ENCODE data around the gene TSR3. TPM values are rescaled to one million over a fixed set of nuclear protein-coding genes. Genes with fewer than 3 reads are reported as not detected.

TSR3 gene
- total and polyA plus RNA-seq, 4 donors: 20.3 to 29.9 (median 28.9) TPM

GRCh38 chr16:1383556-1383955 is 31.9 kb upstream of the TSR3 start:
- WGBS: 96% methylated on average over 18 of the region's 18 CpGs
- no peak overlapping the region for H3K27ac ChIP-seq (ENCODE audit: low read depth in 1 of 2, low read length in 2 of 2)
- TF ChIP-seq REST (IDR thresholded peaks at IDR 0.05) (no peak), HNF4A (conservative IDR thresholded peaks at IDR 0.05) (no peak), RAD21 (IDR thresholded peaks at IDR 0.05) (no peak), EGR1 (IDR thresholded peaks at IDR 0.05; ENCODE audit: low read depth in 2 of 2) (no peak), FOXA1 (IDR thresholded peaks at IDR 0.05) (no peak), TAF1 (conservative IDR thresholded peaks at IDR 0.05) (no peak), RXRA (IDR thresholded peaks at IDR 0.05) (no peak)
- TF ChIP-seq, protein P1, sequence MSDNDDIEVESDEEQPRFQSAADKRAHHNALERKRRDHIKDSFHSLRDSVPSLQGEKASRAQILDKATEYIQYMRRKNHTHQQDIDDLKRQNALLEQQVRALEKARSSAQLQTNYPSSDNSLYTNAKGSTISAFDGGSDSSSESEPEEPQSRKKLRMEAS (IDR thresholded peaks at IDR 0.05): no peak
- TF ChIP-seq, protein P2, sequence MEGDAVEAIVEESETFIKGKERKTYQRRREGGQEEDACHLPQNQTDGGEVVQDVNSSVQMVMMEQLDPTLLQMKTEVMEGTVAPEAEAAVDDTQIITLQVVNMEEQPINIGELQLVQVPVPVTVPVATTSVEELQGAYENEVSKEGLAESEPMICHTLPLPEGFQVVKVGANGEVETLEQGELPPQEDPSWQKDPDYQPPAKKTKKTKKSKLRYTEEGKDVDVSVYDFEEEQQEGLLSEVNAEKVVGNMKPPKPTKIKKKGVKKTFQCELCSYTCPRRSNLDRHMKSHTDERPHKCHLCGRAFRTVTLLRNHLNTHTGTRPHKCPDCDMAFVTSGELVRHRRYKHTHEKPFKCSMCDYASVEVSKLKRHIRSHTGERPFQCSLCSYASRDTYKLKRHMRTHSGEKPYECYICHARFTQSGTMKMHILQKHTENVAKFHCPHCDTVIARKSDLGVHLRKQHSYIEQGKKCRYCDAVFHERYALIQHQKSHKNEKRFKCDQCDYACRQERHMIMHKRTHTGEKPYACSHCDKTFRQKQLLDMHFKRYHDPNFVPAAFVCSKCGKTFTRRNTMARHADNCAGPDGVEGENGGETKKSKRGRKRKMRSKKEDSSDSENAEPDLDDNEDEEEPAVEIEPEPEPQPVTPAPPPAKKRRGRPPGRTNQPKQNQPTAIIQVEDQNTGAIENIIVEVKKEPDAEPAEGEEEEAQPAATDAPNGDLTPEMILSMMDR (IDR thresholded peaks at IDR 0.05; ENCODE audit: low read depth, low read length, missing input control): no peak
- no peaks in the 10 kb centered on the region for H3K9me3 ChIP-seq (ENCODE audit: control insufficient read depth in 4 of 4, low read length in 3 of 4)
- no peak overlapping the region for H3K9ac ChIP-seq (ENCODE audit: low read depth in 1 of 2, low read length in 2 of 2)
- no peak overlapping the region for H3K4me3 ChIP-seq (ENCODE audit: low read depth in 1 of 3, low read length in 3 of 3)
- no peak for DNase-seq (ENCODE audit: low spot score)
- H3K4me1 ChIP-seq (ENCODE audit: control insufficient read depth in 4 of 4, insufficient read depth in 4 of 4, low read length in 3 of 4): peaks cover 4 to 14% (median 8%) of the 10 kb centered on the region in 4 donors
- peaks cover 3 to 34% (median 5%) of the 10 kb centered on the region in 4 donors for H3K36me3 ChIP-seq (ENCODE audit: control insufficient read depth in 4 of 4, insufficient read depth in 3 of 4, low read depth in 1 of 4, low read length in 3 of 4)
- no peaks in the 10 kb centered on the region for H3K27me3 ChIP-seq (ENCODE audit: control insufficient read depth in 4 of 4, insufficient read depth in 4 of 4, low read length in 3 of 4)

DNA sequence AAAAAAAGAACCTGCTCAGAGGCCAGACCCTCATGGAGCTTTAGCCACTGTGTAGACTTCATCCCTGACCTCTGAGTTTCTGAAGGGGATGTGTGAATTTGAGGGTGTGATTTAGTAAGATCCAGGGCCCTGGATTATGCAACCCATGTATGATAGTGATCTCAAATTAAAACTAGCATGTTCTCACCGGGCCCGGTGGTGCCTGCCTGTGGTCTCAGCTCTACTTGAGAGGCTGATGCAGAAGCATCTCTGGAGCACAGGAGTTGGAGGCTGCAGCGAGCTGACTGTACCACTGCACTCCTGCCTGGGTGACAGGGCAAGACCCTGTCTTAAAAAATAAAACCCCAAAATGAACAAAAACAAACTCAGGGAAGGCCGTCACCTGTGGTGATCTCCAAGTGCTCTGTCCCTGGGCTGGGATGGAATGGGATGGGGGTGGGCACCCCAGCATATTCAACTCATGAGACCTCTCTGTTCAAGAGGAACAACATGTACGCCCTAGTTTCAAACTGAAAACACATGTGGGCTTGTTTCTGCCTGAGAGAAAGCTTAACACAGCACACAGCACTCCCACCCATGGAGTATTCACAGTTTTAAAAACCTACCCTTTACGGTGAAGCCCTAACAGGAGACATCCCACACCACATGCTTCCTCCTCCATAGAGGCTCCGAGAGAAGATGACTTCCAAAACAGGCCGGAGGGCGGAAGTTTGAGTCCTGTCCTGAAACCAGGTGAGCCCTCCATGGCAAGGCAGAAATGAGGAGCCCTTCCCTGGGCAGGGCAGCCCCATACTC is 30.1 kb upstream of the TSR3 start:
- no peaks in the 10 kb centered on the region for H3K9me3 ChIP-seq (ENCODE audit: control insufficient read depth in 4 of 4, low read length in 3 of 4)
- H3K36me3 ChIP-seq (ENCODE audit: control insufficient read depth in 4 of 4, insufficient read depth in 3 of 4, low read depth in 1 of 4, low read length in 3 of 4): peaks cover 3 to 25% (median 5%) of the 10 kb centered on the region in 4 donors
- DNase-seq (ENCODE audit: low spot score): no peak
- no peak overlapping the region for H3K4me3 ChIP-seq (ENCODE audit: low read depth in 1 of 3, low read length in 3 of 3)
- H3K27me3 ChIP-seq (ENCODE audit: control insufficient read depth in 4 of 4, insufficient read depth in 4 of 4, low read length in 3 of 4): no peaks in the 10 kb centered on the region
- no peak overlapping the region for H3K9ac ChIP-seq (ENCODE audit: low read depth in 1 of 2, low read length in 2 of 2)
- peaks cover 6 to 19% (median 14%) of the 10 kb centered on the region in 4 donors for H3K4me1 ChIP-seq (ENCODE audit: control insufficient read depth in 4 of 4, insufficient read depth in 4 of 4, low read length in 3 of 4)
- WGBS: 92% methylated on average over 9 of the region's 9 CpGs
- no peak overlapping the region for H3K27ac ChIP-seq (ENCODE audit: low read depth in 1 of 2, low read length in 2 of 2)
- TF ChIP-seq FOXA1 (IDR thresholded peaks at IDR 0.05) (no peak), SP1 (IDR thresholded peaks at IDR 0.05) (no peak), HNF4G (IDR thresholded peaks at IDR 0.05) (no peak), JUND (IDR thresholded peaks at IDR 0.05) (no peak), RAD21 (IDR thresholded peaks at IDR 0.05) (no peak), RXRA (IDR thresholded peaks at IDR 0.05) (no peak), ATF3 (IDR thresholded peaks at IDR 0.05) (no peak)
- TF ChIP-seq, protein P1 (IDR thresholded peaks at IDR 0.05): no peak
- TF ChIP-seq, protein P3, sequence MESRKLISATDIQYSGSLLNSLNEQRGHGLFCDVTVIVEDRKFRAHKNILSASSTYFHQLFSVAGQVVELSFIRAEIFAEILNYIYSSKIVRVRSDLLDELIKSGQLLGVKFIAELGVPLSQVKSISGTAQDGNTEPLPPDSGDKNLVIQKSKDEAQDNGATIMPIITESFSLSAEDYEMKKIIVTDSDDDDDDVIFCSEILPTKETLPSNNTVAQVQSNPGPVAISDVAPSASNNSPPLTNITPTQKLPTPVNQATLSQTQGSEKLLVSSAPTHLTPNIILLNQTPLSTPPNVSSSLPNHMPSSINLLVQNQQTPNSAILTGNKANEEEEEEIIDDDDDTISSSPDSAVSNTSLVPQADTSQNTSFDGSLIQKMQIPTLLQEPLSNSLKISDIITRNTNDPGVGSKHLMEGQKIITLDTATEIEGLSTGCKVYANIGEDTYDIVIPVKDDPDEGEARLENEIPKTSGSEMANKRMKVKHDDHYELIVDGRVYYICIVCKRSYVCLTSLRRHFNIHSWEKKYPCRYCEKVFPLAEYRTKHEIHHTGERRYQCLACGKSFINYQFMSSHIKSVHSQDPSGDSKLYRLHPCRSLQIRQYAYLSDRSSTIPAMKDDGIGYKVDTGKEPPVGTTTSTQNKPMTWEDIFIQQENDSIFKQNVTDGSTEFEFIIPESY (IDR thresholded peaks at IDR 0.05): no peak
- TF ChIP-seq, protein P2 (IDR thresholded peaks at IDR 0.05; ENCODE audit: low read depth, low read length, missing input control): no peak

Measured in liver (tissue), 9 donors.